Keratinocyte (primary cell): ENCODE measurements around the gene NDUFS7. TPM values are rescaled to one million over a fixed set of nuclear protein-coding genes. Genes with fewer than 3 reads are reported as not detected.

Source experiments
- DNase-seq: peaks from one replicate; pipeline ENCODE4 v3.0.0-alpha.2; 2011; ENCODE audit warnings: low read depth, missing footprints, low spot score
- FAIRE-seq: peaks from 2 replicates; lab custom pipeline; 2011; peaks lifted over from hg19 to GRCh38; lab: Jason Lieb, UNC
- H2AFZ ChIP-seq: 2 replicates; pipeline ENCODE4 v1.6.0; 2012; ENCODE audit warnings: low read length, control low read depth, inconsistent platforms; ENCODE audit not compliant: control insufficient read depth
- H3K27ac ChIP-seq: 2 replicates; pipeline ENCODE4 v1.5.1; 2011; ENCODE audit warnings: low read length; ENCODE audit not compliant: control insufficient read depth, insufficient read depth
- H3K27me3 ChIP-seq: 3 replicates; pipeline ENCODE4 v1.6.0; 2011; ENCODE audit warnings: low read length; ENCODE audit not compliant: control insufficient read depth, insufficient read depth; ENCODE audit errors: extremely low read depth
- H3K36me3 ChIP-seq, 2 experiments: 2 replicates in 1 of 2; 3 replicates in 1 of 2; pipeline ENCODE4 v1.5.1; 2011; ENCODE audit warnings: low read length in 2 of 2, mild to moderate bottlenecking in 1 of 2; ENCODE audit not compliant: control insufficient read depth in 2 of 2, insufficient read depth in 2 of 2; ENCODE audit errors: extremely low read depth in 1 of 2
- H3K4me1 ChIP-seq: 3 replicates; pipeline ENCODE4 v1.5.1; 2011; ENCODE audit warnings: low read length; ENCODE audit not compliant: control insufficient read depth, insufficient read depth; ENCODE audit errors: extremely low read depth
- H3K4me2 ChIP-seq: 3 replicates; pipeline ENCODE4 v1.6.0; 2011; ENCODE audit warnings: low read depth, low read length; ENCODE audit not compliant: control insufficient read depth, insufficient read depth; ENCODE audit errors: extremely low read depth
- H3K4me3 ChIP-seq, 3 experiments: fragments of 200-600 bp in 1 of 3; sonication (generic) in 1 of 3; 2 replicates in 2 of 3; 3 replicates in 1 of 3; pipeline ENCODE4 v1.5.1; 2011 to 2016; ENCODE audit warnings: low read length in 3 of 3, mild to moderate bottlenecking in 3 of 3, control low read depth in 2 of 3, inconsistent platforms in 1 of 3, low read depth in 1 of 3, mixed read lengths in 1 of 3, mixed run types in 1 of 3, moderate library complexity in 1 of 3; ENCODE audit not compliant: control insufficient read depth in 2 of 3, insufficient read depth in 2 of 3; ENCODE audit errors: extremely low read depth in 1 of 3
- H3K79me2 ChIP-seq: 2 replicates; pipeline ENCODE4 v1.6.0; 2012; ENCODE audit warnings: low read length; ENCODE audit not compliant: control insufficient read depth, insufficient read depth
- H3K9ac ChIP-seq: 3 replicates; pipeline ENCODE4 v1.6.0; 2011; ENCODE audit warnings: low read length; ENCODE audit not compliant: control insufficient read depth, insufficient read depth; ENCODE audit errors: extremely low read depth
- H3K9me1 ChIP-seq: 3 replicates; pipeline ENCODE4 v1.6.0; 2011; ENCODE audit warnings: low read length; ENCODE audit not compliant: control insufficient read depth, insufficient read depth; ENCODE audit errors: extremely low read depth
- H3K9me3 ChIP-seq: 2 replicates; pipeline ENCODE4 v1.5.1; 2012; ENCODE audit warnings: low read depth, low read length; ENCODE audit not compliant: control insufficient read depth
- H4K20me1 ChIP-seq: 3 replicates; pipeline ENCODE4 v1.6.0; 2011; ENCODE audit warnings: low read length; ENCODE audit not compliant: control insufficient read depth, insufficient read depth; ENCODE audit errors: extremely low read depth
- EZH2 ChIP-seq: IDR thresholded peaks from one replicate; pipeline ENCODE4 v1.6.1; 2012; ENCODE audit warnings: inconsistent platforms, mild to moderate bottlenecking, low read length, moderate library complexity
- dilution Hi-C: fragments of 300-500 bp; cut with MboI; formaldehyde crosslinking; loops from one replicate; pipeline ENCODE4 v1.7.0; 2020; ENCODE audit warnings: low sequenced_read_pairs; ENCODE audit not compliant: extremely low pct_ligation_motif_present
- polyA plus RNA-seq, 5 experiments: library from polyadenylated mRNA; depleted of rRNA in 3 of 5; stranded (reverse) in 3 of 5; stranded (forward) in 1 of 5; unstranded in 1 of 5; fragments of >200 nt; gene quantifications; 1 replicate in 1 of 5; 2 replicates in 3 of 5; 3 replicates in 1 of 5; pipeline versions ENCODE4 v1.2.1 to v1.2.3, GENCODE V29; 2011 to 2012; ENCODE audit warnings: missing spikeins in 2 of 5, low read depth in 1 of 5, low replicate concordance in 1 of 5
- TF ChIP-seq, protein P1 (sequence below), 3 experiments: IDR thresholded peaks in 1 of 3; conservative IDR thresholded peaks in 1 of 3; optimal IDR thresholded peaks in 1 of 3; 2 replicates in 2 of 3; 3 replicates in 1 of 3; pipeline versions ENCODE3 to v1.5.1; 2011; ENCODE audit warnings: low read length in 3 of 3, mild to moderate bottlenecking in 3 of 3, moderate library complexity in 2 of 3, control low read depth in 1 of 3, inconsistent platforms in 1 of 3; ENCODE audit not compliant: insufficient read depth in 2 of 3; ENCODE audit errors: extremely low read depth in 1 of 3

The NDUFS7 gene
- polyA plus RNA-seq, 1 donor (not counting 4 experiments of a cell fraction or from before 2014, with no cell fraction given), result 23.2 TPM

DNA sequence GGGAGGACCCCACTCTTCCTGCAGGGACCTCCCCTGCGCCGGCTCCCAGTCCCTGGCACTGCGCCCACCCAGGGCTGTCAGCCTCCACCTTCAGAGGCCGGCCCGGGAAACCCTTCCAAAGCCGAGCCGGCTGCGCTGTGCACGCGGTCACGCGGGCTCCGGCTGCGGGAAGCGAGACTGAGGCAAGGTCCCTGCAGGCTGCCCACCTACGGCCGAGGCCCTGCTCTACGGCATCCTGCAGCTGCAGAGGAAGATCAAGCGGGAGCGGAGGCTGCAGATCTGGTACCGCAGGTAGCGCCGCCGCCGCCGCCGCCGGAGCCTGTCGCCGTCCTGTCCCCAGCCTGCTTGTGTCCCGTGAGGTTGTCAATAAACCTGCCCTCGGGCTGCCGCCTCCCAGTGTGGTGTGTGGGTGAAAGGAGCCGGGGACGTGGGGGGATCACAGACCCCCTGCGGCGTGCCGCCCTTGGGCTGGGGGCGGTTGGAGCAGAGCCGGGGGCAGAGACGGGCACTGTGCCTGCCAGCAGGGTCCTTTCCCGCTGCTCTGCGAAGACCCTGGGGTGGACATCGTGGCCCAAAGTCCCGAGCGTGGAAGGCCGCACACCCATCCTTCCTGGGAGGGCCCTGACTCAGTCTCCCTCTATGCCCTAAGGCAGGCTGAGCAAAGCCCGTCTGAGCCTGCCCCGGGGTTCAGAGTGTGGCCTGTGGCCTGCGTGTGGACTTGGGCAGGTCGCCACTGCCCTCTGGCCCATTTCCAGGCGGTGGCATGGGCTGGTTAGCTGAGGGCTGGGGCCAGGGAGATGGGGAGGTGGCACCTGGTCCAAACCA, 11.7 kb downstream of the NDUFS7 start:
- peaks cover 3 to 5% of the 10 kb centered on the region in 2 experiments for H3K36me3 ChIP-seq
- FAIRE-seq (no peak), DNase-seq (no peak)
- peaks cover 16% of the 10 kb centered on the region for H3K4me1 ChIP-seq
- no peaks in the 10 kb centered on the region for H3K79me2 ChIP-seq
- no peak overlapping the region for H2AFZ ChIP-seq
- H3K27ac ChIP-seq, result no peak overlapping the region
- H3K9me3 ChIP-seq, result no peaks in the 10 kb centered on the region
- H3K9me1 ChIP-seq, result no peaks in the 10 kb centered on the region
- peak overlapping the region; percentile 10 for H3K4me2 ChIP-seq
- H3K9ac ChIP-seq, result no peak overlapping the region
- dilution Hi-C loops, result no loop called here
- TF ChIP-seq, protein P1, sequence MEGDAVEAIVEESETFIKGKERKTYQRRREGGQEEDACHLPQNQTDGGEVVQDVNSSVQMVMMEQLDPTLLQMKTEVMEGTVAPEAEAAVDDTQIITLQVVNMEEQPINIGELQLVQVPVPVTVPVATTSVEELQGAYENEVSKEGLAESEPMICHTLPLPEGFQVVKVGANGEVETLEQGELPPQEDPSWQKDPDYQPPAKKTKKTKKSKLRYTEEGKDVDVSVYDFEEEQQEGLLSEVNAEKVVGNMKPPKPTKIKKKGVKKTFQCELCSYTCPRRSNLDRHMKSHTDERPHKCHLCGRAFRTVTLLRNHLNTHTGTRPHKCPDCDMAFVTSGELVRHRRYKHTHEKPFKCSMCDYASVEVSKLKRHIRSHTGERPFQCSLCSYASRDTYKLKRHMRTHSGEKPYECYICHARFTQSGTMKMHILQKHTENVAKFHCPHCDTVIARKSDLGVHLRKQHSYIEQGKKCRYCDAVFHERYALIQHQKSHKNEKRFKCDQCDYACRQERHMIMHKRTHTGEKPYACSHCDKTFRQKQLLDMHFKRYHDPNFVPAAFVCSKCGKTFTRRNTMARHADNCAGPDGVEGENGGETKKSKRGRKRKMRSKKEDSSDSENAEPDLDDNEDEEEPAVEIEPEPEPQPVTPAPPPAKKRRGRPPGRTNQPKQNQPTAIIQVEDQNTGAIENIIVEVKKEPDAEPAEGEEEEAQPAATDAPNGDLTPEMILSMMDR (optimal IDR thresholded peaks at IDR 0.05 in 1 of 3, IDR thresholded peaks at IDR 0.05 in 1 of 3, conservative IDR thresholded peaks at IDR 0.05 in 1 of 3; ENCODE audit: extremely low read depth in 1 of 3, insufficient read depth in 2 of 3, low read length in 3 of 3), result no peak
- TF ChIP-seq EZH2, result peak; percentile 44
- H3K4me3 ChIP-seq, result no peak overlapping the region
- no peaks in the 10 kb centered on the region for H4K20me1 ChIP-seq
- peaks cover 18% of the 10 kb centered on the region for H3K27me3 ChIP-seq

DNA sequence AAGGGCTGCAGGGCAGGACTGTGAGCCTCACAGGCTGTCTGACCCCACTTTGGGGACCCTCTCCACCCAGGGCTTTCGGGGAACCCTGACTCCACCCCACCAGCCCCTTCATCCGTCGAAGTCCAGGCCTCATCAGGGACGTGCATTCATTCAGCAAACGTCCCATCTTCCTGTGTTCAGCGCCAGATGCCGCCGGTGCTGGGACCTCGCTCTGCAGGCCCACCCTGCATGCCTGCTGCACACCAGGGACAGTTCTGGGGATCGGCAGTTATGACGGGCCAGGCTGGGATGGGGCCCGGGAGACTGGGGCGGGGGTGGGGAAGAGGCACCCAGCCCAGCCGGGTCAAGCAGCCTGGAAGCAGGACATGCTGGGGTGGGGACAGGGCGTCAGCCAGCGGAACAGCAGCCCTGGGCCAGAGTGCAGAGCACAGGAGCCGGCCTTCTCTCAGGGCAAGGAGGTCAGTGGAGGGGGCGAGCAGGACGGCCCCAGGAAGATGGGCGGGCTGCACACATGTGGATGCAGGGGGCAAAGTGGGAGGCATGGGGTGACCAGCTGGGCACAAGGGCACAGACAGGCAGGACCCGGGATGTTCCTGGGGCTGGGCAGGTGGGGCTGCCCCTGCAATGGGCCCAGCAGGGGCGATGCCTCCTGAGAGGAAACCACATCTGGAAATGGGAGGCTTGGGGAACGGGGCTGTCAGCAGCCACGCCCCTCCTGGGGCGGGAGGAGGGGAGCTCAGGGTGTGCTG, 12.5 kb downstream of the NDUFS7 start:
- Histone ChIP-seq H3K79me2 (no peaks in the 10 kb centered on the region), H4K20me1 (no peaks in the 10 kb centered on the region), H3K4me3 (no peak overlapping the region), H3K27me3 (peaks cover 18% of the 10 kb centered on the region), H3K4me1 (peaks cover 23% of the 10 kb centered on the region), H2AFZ (no peak overlapping the region), H3K9me3 (no peaks in the 10 kb centered on the region), H3K4me2 (no peak overlapping the region), H3K9ac (no peak overlapping the region), H3K27ac (no peak overlapping the region), H3K9me1 (no peaks in the 10 kb centered on the region), H3K36me3 (peaks cover 3 to 5% of the 10 kb centered on the region in 2 experiments)
- no peak for TF ChIP-seq EZH2
- TF ChIP-seq, protein P1 (optimal IDR thresholded peaks at IDR 0.05 in 1 of 3, IDR thresholded peaks at IDR 0.05 in 1 of 3, conservative IDR thresholded peaks at IDR 0.05 in 1 of 3; ENCODE audit: extremely low read depth in 1 of 3, insufficient read depth in 2 of 3, low read length in 3 of 3), result no peak
- dilution Hi-C loops, result no loop called here
- FAIRE-seq, result no peak
- DNase-seq, result no peak
